HG02943 (cell line): ENCODE results near the gene CEACAM4.
"Not testable (repeated sequence)": the region's sequence is repeated elsewhere in the genome, so short reads cannot be mapped to it uniquely, and the experiment has no call there.

ENCODE experiments used
- ATAC-seq: cut with Tn5 transposase; IDR thresholded peaks from one replicate; pipeline ENCODE4 v1.9.1; 2021; ENCODE audit warnings: mild to moderate bottlenecking, low read depth, moderate library complexity; ENCODE audit not compliant: unreplicated experiment

The CEACAM4 gene

GRCh38 chr19:41587101-41587837, 39.6 kb downstream of the CEACAM4 start:
- ATAC-seq, result no peak

GRCh38 chr19:41586064-41586463, 40.8 kb downstream of the CEACAM4 start:
- ATAC-seq, result no peak

GRCh38 chr19:41584931-41585330, 41.9 kb downstream of the CEACAM4 start:
- no peak for ATAC-seq

GRCh38 chr19:41584260-41584810, 42.5 kb downstream of the CEACAM4 start:
- ATAC-seq, result no peak

GRCh38 chr19:41582577-41583182, 44.2 kb downstream of the CEACAM4 start:
- not testable (repeated sequence) for ATAC-seq

- not testable (repeated sequence) for ATAC-seq
Observed at GRCh38 chr19:41581068-41581467, 45.8 kb downstream of the CEACAM4 start.

- ATAC-seq, result no peak
Observed at GRCh38 chr19:41578886-41579285, 48.0 kb downstream of the CEACAM4 start.

- no peak for ATAC-seq
Observed at GRCh38 chr19:41577833-41578232, 49.0 kb downstream of the CEACAM4 start.

GRCh38 chr19:41577144-41577830, 49.6 kb downstream of the CEACAM4 start:
- ATAC-seq, result no peak

GRCh38 chr19:41575998-41576397, 50.9 kb downstream of the CEACAM4 start, which contains the start of gene CEACAM21:
CEACAM21 (plus strand) TSS chr19:41576166; CDS start chr19:41576275, 109 bp downstream.
- ATAC-seq, result no peak

- ATAC-seq, result no peak
Observed at GRCh38 chr19:41570639-41571112, 56.2 kb downstream of the CEACAM4 start.

GRCh38 chr19:41570179-41570578, 56.7 kb downstream of the CEACAM4 start:
- no peak for ATAC-seq

- ATAC-seq, result no peak
Observed at GRCh38 chr19:41569481-41570150, 57.3 kb downstream of the CEACAM4 start.
